ENCODE data around the gene LILRA5.
A peak's percentile ranks its signal among the peaks of the same experiment; 100 is the strongest.
"Not testable (repeated sequence)": the region's sequence is repeated elsewhere in the genome, so short reads cannot be mapped to it uniquely, and the experiment has no call there.

LILRA5 gene

GRCh38 chr19:54333586-54334298, 20.8 kb upstream of the LILRA5 start:
- DNase-seq: no peak

- no peak for DNase-seq
Observed at GRCh38 chr19:54332149-54332548, 19.2 kb upstream of the LILRA5 start.

- DNase-seq: no peak
Observed at GRCh38 chr19:54331626-54332025, 18.7 kb upstream of the LILRA5 start.

- no peak for DNase-seq
Observed at GRCh38 chr19:54329476-54330165, 16.7 kb upstream of the LILRA5 start.

DNA sequence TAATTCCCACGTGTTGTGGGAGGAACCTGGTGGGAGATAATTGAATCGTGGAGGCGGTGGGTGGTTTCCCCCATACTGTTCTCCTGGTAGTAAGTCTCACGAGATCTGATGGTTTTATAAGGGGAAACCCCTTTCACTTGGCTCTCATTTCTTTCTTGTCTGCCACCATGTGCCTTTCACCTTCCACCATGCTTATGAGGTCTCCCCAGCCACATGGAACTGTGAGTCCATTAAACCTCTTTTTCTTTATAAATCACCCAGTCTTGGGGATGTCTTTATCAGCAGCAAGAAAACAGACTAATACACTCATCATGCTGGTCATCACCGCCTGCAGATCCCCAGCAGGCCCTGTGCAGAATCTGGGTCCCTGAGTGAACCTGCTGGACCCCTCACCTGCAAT, 15.8 kb upstream of the LILRA5 start:
- DNase-seq: not testable (repeated sequence)

DNA sequence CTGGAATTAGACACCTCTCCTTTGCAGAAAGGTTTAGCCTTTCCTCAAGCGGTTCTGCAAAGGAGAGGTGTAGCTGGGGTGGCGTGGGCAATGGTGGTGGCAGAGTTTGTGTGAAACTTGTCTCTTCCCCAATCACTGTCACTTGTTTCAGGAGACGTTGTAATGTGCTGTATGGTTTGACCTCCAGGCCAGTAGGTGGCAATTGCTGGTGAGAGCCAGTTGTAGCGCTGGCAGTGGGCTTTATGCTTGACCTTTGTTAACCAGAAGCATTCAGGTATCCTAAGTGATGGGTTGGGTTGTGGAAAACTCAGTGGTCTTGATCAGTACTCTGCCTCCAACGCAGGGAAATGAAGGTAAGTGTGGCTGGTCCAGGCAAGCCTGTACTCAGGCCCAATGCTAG, 12.7 kb upstream of the LILRA5 start:
- DNase-seq: no peak

DNA sequence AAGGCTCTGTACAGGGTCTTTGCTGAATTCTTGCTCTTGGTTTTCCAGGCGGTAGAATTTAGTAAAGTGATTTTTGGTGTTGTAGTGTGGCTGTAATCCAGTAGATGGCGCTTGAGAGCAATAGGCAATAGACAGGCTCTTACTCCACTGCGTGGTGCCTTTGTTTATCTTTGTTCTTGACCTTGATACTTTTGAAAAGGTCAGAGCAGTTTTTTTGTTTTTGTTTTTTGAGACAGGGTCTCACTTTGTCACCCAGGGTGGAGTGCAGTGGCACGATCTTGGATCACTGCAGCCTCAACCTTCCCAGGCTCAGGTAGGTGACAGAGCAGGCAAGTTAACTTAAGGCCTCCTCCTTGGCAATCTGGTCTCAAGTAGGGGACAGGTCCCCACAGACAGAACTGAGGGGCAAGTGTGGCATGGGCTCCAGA, 12.2 kb upstream of the LILRA5 start:
- peak in 3 of 14 donors; percentile 5 to 11 (median 6) for DNase-seq

DNA sequence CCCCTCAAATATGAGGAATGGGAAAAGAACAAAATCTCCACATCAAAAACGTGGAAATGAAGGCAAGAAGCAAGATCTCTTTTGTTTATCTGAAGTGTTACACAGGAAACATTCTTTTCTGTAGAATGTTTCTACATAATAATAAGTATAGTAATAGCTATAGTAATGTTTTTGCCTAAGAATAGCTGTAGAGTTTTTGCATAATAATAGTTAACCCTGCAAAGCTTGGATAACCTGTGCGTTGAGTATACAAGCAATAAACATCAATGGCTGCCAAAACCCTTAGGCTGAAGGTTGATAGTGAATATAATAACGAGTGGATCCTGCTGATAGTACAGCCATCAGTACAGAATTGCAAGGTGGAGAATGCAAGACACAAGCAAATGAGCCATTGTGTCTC, 11.1 kb upstream of the LILRA5 start:
- no peak for DNase-seq

DNA sequence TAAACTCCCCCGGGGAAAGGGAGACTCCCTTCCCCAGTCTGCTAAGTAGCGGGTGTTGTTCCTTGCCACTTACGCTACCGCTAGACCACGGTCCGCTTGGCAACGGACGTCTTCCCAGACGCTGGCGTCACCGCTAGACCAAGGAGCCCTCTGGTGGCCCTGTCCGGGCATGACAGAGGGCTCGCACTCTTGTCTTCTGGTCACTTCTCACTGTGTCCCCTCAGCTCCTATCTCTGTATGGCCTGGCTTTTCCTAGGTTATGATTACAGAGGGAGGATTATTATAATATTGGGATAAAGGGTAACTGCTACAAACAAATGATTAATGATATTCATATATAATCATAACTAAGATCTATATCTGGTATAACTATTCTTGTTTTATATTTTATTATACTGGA, 10.0 kb upstream of the LILRA5 start:
- not testable (repeated sequence) for DNase-seq

DNA sequence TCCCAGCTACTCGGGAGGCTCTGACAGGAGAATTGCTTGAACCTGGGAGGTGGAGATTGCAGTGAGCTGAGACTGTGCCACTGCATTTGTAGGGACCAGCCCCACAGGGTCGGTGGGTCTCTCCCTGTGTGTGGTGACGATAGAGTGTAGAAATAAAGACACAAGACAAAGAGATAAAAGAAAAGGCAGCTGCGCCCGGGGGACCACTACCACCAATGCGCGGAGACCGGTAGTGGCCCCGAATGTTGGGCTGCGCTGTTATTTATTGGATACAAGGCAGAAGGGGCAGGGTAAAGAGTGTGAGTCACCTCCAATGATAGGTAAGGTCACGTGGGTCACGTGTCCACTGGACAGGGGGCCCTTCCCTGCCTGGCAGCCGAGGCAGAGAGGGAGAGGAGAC, 9.3 kb upstream of the LILRA5 start:
- DNase-seq: not testable (repeated sequence)

GRCh38 chr19:54319892-54320670, 7.1 kb upstream of the LILRA5 start:
- no peak for DNase-seq

DNA sequence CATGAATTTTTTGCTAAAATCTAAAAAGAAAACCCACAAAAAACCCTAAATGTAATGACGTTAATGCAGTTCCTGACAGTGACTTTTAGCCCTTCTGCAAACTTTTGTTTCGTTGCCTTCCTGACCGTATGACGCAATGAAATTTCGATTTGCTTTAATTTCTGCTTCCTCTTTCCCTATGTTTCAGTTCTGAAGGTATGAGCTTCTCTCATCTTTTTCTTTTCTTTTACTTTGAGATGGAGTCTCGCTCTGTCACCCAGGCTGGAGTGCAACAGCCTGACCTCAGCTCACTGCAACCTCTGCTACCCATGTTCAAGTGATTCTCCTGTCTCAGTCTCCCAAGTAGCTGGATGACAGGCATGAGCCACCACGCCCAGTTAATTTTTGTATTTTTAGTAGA, 6.1 kb upstream of the LILRA5 start:
- no peak for DNase-seq

DNA sequence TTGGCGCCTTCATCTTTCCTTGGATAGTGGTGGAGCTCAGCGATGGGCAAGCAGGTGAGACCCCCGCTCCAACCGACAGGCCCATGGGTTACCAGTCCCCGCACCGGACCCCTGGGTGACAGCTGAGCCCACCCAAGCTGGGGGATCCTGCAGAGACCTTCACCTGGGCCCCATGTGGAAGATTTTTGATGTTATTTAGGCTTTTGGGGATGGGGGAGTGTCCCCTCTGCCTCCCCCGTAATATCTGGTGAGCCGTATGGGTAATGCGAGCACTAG, 4.9 kb upstream of the LILRA5 start:
- DNase-seq: no peak

- DNase-seq: no peak
Observed at GRCh38 chr19:54317108-54317964, 4.4 kb upstream of the LILRA5 start.

GRCh38 chr19:54316746-54317107, 3.8 kb upstream of the LILRA5 start:
- DNase-seq: no peak

GRCh38 chr19:54315956-54316355, 3.0 kb upstream of the LILRA5 start:
- no peak for DNase-seq

GRCh38 chr19:54312011-54312410, 955 bp downstream of the LILRA5 start:
- no peak for DNase-seq

- DNase-seq: no peak
Observed at GRCh38 chr19:54311486-54311885, 1.5 kb downstream of the LILRA5 start.

DNA sequence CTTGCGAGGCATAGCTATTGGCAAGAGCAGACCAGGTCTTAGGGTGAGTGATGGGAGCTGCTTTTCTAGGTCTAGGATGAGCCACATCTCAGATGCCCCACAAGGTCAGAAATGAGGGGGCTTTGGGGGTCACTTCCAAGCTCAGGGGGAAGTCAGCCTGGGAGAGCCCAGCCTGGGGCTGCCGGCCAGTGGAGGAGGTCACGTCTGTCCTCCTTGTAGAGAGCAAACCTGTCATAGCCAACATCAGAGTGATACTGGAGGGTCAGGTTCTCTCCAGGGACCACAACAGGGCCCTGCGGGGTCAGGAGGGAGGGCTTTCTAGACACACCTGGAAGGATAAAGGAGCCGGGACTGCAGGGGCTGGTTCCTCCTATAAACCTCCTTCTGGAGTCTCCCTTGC, 2.4 kb downstream of the LILRA5 start:
- no peak for DNase-seq

- DNase-seq: no peak
Observed at GRCh38 chr19:54309811-54310210, 3.2 kb downstream of the LILRA5 start.

DNA sequence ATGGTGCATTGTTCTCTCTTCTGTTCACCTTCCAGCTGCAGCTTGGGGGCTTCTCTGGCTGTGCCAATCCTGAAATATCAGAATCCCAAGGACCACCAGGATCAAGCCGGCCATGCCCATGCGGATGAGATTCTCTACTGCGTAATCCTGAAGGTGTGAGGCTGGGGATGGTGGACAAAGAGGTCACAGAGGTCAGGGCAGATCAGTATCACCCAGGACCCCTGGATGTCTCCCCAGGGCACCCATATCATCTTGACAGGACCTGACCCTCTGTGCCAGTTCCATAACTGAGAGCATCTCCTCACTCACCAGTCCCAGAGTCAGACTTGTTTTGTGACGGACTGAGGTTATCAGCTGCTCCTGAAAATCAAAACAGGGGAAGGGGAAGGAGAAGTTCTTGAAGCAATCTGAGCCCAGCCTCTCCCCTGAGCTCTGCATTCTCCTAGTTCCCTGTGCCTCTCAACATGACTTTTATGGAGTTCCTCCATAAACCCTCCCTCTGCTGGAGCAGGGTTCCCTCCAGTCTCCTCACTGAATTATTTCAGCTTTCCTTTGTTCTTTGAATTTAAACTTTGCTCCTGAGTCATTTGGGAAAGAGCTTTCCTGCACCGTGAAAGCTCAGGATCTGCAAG, 5.5 kb downstream of the LILRA5 start:
- no peak for DNase-seq

DNA sequence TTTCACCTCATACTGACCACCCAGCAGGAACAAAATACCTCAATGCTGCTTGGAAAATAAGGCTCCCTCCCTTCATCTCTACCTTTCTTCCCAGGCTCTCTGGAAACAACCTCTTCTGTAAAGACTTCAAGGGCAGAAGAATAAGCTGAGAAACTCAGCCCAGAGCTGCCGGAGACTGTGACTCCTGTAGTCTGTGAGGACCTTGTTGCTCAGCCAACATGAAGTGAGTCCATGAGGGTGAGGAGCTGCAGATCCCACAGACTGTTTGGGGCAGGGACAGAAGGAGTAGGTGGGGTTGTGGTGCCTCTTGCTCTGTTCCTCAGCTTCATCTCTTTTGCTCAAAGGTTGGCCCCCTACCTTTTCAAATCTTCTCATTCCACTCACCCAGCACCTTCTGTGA, 7.8 kb downstream of the LILRA5 start:
- DNase-seq: no peak

Data from C1 segment of cervical spinal cord (tissue), 14 donors.